PFSK-1 (cell line): ENCODE results near the gene IPO5.

Experiments used
- FOXP2 ChIP-seq: optimal IDR thresholded peaks from 2 replicates; pipeline ENCODE3; 2011; ENCODE audit warnings: borderline replicate concordance, control low read depth, inconsistent platforms; ENCODE audit not compliant: insufficient read depth; ENCODE audit errors: extremely low read length, extremely low read depth
- POLR2AphosphoS5 ChIP-seq: IDR thresholded peaks from 2 replicates; pipeline ENCODE4 v1.6.1; 2012; ENCODE audit warnings: low read depth, mild to moderate bottlenecking, control low read depth, low read length, moderate library complexity
- SIN3A ChIP-seq: IDR thresholded peaks from 2 replicates; pipeline ENCODE4 v1.6.1; 2012; ENCODE audit warnings: mild to moderate bottlenecking, low read length, moderate library complexity, borderline replicate concordance; ENCODE audit not compliant: insufficient read depth
- TAF1 ChIP-seq: IDR thresholded peaks from 2 replicates; pipeline ENCODE4 v1.6.1; 2012; ENCODE audit warnings: low read length, control low read depth, borderline replicate concordance; ENCODE audit not compliant: insufficient read depth
- TF ChIP-seq, protein P1 (sequence below), 2 experiments: IDR thresholded peaks; 2 replicates each; pipeline versions ENCODE4 v1.6.1 to v1.8.0; 2011 to 2012; ENCODE audit warnings: low read depth in 2 of 2, low read length in 2 of 2, control low read depth in 1 of 2, inconsistent platforms in 1 of 2, mild to moderate bottlenecking in 1 of 2, moderate library complexity in 1 of 2; ENCODE audit not compliant: insufficient read depth in 1 of 2

- TF ChIP-seq, protein P1, sequence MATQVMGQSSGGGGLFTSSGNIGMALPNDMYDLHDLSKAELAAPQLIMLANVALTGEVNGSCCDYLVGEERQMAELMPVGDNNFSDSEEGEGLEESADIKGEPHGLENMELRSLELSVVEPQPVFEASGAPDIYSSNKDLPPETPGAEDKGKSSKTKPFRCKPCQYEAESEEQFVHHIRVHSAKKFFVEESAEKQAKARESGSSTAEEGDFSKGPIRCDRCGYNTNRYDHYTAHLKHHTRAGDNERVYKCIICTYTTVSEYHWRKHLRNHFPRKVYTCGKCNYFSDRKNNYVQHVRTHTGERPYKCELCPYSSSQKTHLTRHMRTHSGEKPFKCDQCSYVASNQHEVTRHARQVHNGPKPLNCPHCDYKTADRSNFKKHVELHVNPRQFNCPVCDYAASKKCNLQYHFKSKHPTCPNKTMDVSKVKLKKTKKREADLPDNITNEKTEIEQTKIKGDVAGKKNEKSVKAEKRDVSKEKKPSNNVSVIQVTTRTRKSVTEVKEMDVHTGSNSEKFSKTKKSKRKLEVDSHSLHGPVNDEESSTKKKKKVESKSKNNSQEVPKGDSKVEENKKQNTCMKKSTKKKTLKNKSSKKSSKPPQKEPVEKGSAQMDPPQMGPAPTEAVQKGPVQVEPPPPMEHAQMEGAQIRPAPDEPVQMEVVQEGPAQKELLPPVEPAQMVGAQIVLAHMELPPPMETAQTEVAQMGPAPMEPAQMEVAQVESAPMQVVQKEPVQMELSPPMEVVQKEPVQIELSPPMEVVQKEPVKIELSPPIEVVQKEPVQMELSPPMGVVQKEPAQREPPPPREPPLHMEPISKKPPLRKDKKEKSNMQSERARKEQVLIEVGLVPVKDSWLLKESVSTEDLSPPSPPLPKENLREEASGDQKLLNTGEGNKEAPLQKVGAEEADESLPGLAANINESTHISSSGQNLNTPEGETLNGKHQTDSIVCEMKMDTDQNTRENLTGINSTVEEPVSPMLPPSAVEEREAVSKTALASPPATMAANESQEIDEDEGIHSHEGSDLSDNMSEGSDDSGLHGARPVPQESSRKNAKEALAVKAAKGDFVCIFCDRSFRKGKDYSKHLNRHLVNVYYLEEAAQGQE (IDR thresholded peaks at IDR 0.05; ENCODE audit: insufficient read depth in 1 of 2, low read depth in 2 of 2, low read length in 2 of 2), result no peak
- TF ChIP-seq TAF1, result no peak
- TF ChIP-seq POLR2AphosphoS5, result no peak
- no peak for TF ChIP-seq FOXP2
- TF ChIP-seq SIN3A, result no peak
Measured at GRCh38 chr13:97905517-97905916, 48.0 kb upstream of the IPO5 start.
